Measurements from ENCODE around the gene FOXN1.
"Not testable (repeated sequence)": the region's sequence is repeated elsewhere in the genome, so short reads cannot be mapped to it uniquely, and the experiment has no call there.

Gene FOXN1

GRCh38 chr17:28549236-28550132 is 43.3 kb downstream of the FOXN1 start:
- DNase-seq: peak in 1 of 2 donors; percentile 19

- DNase-seq: no peak
Measured at GRCh38 chr17:28550858-28551257, 44.7 kb downstream of the FOXN1 start.

DNA sequence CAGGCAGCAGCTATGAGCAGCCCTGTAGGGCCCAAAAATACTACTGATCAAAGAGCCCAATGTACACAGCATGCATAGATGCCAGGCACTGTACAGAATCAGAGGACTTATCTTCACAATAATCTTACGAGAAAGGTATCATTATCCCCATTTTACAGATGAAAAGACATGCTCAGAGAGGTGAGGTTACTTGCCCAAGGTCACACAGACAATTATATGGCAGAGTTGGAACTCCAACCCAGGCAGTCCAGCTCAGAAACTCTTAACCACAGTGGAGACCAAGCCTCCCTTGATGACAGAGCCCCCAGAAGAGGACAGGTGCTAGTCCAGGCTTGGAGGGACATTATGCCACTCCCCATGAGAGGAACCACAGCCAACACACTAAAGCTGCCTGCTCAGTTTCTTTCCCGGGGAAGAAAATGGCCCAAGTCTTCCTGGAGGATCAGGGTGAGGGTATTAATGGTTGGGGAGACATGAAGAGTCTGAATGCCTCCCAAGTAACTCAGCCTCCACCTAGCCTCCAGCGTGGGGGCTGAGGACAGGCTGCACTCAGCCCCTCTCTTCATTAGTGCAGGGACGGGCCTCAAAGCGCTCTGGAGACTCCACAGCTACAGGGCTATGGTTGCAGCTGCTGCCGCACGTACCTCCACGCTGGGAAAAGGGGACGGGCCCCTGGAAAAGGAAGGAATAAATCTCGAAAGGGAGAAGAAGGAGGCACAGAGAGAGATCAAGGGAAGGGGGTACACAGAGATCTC is 45.5 kb downstream of the FOXN1 start:
- DNase-seq: no peak

DNA sequence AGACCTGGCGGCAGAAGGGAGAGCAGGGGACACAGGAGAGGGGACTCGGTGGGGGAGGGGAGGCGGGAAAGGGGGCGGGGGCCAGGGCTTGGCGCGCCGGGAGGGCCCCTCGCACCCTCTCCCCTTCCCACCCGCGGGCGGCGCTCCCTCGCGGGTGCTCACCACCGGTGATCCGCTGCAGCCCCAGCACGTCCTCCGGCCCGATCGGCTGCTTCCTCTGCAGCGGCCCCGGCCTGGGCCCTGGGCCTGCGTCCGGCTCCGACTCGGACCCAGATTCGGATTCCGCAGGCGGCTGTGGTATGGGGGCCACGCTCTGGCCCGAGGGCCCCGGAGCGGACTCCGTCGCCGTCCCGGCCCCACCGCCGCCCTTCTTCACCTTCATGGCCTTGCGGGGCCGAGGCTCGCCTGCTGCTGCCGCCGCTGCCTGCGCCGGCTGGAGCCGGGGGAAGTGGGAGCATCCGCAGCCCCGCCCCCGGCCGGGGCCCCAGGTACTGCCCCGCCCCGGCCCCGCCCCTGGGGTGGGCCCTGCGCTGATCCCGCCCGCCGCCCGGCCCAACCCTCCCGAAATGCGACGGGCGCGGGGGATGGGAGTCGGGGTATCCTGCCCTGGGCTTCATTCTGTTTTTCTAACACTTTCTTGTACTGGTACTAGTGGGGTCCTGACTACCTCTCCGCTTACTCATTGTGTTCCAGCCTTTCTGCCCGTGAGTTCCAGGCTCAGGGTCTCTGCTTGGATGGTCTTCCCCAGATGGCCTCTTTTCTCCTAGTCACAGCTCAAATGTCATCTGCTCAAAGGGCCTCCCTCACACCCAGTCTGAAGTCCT is 46.2 kb downstream of the FOXN1 start, which contains the start of gene UNC119:
UNC119 (minus strand) TSS at position 449 of the 824 bp plus-strand sequence; CDS start at position 382, 67 bp downstream.
- peak; percentile 29 to 49 for DNase-seq

DNA sequence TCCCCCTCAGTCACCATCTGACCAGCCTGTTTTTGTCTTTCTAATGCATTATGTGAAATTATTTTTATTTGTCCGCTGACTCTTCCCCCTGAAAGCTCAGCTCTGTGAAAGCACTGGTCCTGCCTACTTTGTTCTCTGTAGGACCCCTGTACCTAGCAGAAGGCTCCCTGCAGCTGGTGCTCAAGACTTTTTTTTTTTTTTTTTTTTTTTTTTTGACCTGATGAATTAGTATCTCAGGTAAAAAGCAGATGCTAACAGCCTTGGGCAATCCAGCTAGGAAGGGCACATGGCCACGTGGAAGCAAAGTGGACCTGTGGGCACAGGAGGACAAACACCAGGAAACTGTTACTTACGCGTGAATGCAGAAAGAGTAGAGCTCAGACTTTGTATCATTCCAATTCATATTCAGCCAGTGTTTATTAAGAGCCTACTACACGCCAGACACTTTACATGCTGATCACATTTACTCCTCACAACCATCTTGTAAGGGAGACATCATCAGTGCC is 46.9 kb downstream of the FOXN1 start:
- DNase-seq: no peak

GRCh38 chr17:28554565-28554964 is 48.4 kb downstream of the FOXN1 start:
- no peak for DNase-seq

- DNase-seq: no peak
Measured at GRCh38 chr17:28555022-28555421, 48.9 kb downstream of the FOXN1 start.

- DNase-seq: no peak
Measured at GRCh38 chr17:28563475-28563874, 57.3 kb downstream of the FOXN1 start.

GRCh38 chr17:28567604-28568003 is 61.5 kb downstream of the FOXN1 start:
- DNase-seq: peak in 1 of 2 donors; percentile 52

DNA sequence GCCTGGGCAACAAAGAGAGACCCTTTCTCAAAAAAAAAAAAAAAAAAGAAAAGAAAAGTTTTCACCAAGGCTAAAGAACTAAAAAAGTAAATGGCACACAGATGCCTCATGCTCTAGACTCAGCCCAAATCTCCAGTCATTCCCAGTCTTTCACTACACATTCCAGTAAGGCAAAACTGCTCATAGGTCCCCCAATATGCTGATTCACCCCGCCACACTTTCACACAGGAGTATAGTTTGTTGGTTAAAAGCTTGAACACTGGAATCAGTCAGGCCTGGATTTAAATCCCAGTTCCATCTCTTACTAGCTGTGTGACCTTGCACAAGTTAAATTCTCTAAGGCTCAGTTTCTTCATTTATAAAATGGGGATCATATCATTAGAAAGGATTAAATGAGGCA is 63.3 kb downstream of the FOXN1 start:
- no peak for DNase-seq

DNA sequence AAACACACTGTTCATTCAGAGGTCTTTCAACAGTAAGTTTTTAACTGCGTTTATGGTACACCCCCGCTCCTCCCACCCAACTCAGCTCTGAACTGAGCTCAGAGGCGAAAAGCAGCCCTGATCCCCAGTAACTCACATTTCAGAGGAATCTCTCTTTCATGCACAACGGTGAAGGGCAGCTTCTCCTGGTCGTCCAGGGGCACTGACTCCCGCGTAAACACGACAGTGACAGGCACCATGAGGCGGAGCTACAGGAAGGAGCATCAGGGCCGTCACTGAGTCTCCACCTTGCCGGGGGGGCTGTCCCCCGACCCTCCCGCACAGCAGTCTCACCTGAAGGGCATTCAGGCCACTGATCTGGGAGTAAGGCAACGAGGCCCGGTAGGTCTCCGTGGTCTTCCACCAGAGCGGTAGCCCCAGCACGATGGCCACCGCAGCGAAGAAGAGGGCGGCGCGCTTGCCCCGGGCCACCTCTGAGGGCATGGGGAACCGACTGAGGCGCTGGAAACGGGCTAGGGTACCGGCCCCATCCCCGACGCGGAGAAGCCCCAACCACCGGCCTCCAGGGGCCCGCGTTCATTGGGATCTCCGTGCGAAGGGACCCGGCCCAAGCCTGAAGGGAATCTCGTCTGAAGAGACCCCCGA is 64.7 kb downstream of the FOXN1 start:
- DNase-seq: no peak

DNA sequence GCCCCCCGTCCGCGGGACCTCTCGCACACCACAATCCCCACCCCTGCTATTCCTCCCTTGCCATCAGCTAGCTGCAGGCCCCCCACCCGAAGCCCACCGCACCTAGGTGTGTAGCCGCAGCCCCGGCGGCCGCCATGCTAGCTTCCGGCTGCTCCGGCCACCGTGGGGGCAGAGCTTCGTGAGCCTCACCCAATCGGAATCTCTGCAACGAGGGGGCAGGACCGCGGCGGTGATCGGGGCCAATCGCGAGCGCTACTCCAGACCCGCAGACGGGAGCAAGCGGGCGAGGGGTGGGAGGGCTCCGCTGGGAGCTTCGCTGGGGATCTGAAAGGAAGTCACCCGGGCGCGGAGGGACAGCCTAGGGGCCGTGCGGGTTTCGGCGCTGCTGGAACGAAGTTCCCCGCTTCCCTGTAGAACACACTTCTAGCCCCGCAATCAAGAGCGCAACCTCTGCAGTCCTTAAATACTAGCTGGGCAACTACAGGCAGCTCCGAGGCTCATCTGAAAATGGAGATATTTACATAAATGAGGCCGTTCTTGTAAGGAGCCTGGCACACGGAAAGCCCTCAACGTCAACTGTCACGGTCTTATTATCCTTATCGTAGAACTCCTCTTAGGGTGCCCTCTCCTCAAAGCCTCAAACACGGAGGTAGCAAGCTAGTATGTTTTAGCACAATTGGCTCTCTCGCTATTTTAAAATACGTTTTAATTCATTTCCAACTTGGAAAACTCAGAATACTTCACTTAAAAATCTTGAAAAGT is 65.4 kb downstream of the FOXN1 start, which contains the start of gene PIGS:
PIGS (minus strand) TSS at position 164 of the 762 bp plus-strand sequence; CDS start at position 136, 28 bp downstream.
- peak; percentile 72 to 83 for DNase-seq

DNA sequence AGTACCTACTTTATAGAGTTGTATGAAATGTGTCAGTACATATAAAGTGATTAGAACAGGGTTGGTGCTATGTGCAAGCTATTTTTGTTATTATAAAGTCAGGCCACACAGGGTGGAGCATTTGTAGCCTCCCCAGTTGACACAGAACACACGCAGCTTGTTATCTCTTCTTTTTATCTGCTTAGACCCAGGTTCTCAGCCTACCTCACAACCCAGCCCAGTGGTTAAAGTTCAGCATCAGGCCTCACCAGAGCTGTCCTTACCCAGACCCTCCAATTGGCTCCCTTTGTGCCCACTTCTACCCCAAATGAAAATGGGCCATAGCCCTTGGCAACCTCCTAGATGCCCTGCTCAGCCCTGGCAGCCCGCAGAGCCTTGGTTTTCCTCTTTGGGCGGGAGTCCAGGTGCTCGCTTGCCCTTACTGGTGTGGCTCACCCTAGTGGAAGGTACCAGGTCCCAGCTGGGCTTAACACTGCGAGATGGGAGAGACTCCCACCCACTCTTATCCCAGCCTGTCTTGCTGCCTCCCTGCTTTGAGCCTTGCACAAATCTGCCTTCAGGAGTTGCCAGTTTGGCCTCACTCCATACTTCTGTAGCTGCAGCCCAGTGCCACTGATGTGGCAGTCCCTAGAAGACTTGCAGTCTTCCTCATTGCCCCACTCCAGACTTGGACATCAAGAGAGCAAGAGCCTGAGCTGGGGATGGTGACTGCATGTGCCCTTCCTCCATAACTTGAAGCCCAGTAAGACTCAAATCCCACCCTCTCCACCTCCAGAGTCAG is 66.3 kb downstream of the FOXN1 start:
- DNase-seq: no peak

GRCh38 chr17:28573040-28573380 is 66.9 kb downstream of the FOXN1 start:
- DNase-seq: no peak

DNA sequence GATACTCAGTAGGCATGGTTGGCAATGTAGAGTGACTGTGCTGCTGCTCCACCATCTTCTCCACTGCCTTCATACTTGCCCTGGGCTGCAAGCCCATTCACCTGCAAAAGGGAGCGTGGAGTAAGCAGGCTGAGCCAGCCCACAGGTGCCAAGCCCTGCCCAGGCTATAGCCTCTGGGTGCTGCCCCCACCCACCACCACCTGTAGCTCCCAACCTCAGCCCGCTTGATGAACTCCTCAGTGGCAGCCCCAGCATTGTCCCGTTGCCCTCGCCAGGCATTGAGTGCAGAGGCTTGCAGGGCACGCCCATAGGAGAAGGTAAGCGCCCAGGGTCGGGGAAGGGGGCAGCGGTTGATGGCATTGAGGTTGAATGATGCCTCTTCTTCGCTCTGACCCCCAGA is 67.4 kb downstream of the FOXN1 start:
- DNase-seq: no peak

GRCh38 chr17:28573966-28574480 is 67.9 kb downstream of the FOXN1 start:
- no peak for DNase-seq

DNA sequence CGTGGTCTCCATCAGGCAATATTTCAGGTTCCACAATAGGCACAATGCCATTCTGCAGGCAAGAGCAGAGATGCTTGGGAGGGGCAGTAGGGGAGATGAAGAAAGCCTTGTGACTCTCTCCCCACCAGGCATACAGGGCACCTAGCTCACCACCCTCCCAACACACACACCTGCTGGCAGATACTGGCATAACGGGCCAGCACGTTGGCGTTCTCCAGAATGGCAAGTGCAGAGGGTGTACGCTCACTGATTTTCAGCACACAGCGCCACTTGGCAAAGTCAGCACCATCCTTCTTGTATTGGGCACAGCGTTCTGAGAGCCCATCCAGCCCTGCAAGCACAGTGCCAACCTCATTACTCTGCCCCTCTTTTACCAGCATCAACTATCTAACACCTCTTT is 68.4 kb downstream of the FOXN1 start:
- no peak for DNase-seq

- no peak for DNase-seq
Measured at GRCh38 chr17:28575126-28575795, 69.1 kb downstream of the FOXN1 start.

DNA sequence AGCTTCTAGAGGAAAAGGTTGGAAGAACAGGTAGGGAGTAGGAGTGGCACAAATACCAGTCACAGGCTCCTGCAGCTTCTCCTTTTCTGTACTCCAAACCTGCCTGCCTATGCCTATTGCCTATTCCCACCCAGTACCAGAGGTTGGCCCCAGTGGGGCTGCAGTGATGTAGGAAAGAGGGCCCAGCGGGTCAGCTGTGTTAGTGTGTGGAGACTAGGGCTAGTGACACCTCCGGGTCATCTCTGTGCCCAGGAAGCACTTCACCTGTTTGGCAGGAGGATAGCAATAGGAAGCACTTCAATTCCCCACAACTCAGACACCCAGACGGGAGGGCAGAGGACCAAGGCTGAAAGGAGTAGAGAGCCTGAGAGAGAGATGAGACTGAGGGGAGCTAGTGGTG is 69.9 kb downstream of the FOXN1 start:
- not testable (repeated sequence) for DNase-seq

All from bone marrow (tissue), 2 donors.